Measurements from ENCODE around the gene HERC2.

HERC2 gene

DNA sequence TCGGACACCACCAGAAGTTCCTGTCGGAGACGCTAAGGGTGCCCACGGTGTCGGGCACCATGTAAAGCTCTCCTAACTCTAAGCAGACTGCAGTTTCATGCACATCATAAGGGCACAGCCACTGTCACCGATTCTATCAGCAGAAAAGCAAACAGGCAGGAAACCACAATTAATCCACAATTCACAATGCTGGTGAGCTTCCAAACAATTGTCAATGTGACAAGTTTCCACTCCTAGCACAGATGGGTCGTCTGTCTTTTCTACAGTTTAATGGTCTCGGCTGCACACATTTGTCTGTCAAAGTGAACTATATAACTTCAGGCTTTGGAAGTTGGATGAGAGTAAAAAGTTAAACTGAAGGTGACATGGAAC is 214.1 kb downstream of the HERC2 start:
- DNase-seq = no peak

- DNase-seq = peak; percentile 37
These were observed 214.7 kb downstream of the HERC2 start for GRCh38 chr15:28107111-28107903.

GRCh38 chr15:28106294-28107110 is 215.5 kb downstream of the HERC2 start:
- peak; percentile 35 for DNase-seq

GRCh38 chr15:28105793-28106192 is 216.2 kb downstream of the HERC2 start:
- DNase-seq = no peak

GRCh38 chr15:28105224-28105791 is 216.7 kb downstream of the HERC2 start:
- DNase-seq = no peak

DNA sequence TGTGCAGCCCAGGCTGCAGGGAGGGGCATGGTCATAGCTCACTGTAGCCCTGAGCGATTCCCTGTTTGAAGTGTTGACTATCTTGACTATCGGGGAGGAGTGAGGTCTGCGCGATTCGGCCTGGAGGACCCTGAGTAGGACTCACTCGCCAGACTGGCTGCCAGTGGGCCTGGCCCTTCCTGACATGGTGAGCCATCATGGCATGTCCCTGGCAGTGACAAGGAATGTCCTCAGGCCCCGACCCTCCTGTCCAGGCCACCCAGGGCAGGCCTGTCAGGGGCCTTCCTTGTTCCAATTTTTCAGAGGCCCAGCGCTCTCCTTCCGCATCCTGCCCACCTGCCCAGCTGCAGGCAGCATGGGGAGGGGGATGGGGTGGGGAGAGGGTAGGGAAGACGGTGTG is 217.7 kb downstream of the HERC2 start:
- no peak for DNase-seq

- DNase-seq = no peak
These were observed 218.1 kb downstream of the HERC2 start for GRCh38 chr15:28103831-28104230.

- DNase-seq = no peak
These were observed 220.0 kb downstream of the HERC2 start for GRCh38 chr15:28101983-28102441.

DNA sequence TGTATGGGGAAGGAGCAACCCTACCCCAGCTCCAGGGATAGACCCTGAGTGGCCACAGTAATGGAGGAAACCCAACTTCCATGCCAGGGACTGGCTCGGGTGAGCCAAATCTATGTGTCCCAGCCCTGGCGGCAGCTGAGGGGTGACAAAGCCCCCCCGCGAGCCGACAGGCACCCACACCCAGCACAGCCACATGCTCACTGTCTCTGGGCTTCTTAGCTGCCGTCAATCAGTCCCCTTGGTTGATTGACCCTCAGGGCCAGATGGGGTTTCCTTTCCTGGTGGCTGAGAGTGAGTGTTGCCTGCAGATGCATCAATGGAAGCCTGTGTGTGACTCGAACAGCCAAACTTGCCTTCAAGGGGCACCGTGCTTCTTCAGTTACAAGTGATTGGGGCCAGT is 220.8 kb downstream of the HERC2 start:
- no peak for DNase-seq

- DNase-seq = no peak
These were observed 221.3 kb downstream of the HERC2 start for GRCh38 chr15:28100516-28101195.

GRCh38 chr15:28099555-28100140 is 222.3 kb downstream of the HERC2 start:
- DNase-seq = no peak

DNA sequence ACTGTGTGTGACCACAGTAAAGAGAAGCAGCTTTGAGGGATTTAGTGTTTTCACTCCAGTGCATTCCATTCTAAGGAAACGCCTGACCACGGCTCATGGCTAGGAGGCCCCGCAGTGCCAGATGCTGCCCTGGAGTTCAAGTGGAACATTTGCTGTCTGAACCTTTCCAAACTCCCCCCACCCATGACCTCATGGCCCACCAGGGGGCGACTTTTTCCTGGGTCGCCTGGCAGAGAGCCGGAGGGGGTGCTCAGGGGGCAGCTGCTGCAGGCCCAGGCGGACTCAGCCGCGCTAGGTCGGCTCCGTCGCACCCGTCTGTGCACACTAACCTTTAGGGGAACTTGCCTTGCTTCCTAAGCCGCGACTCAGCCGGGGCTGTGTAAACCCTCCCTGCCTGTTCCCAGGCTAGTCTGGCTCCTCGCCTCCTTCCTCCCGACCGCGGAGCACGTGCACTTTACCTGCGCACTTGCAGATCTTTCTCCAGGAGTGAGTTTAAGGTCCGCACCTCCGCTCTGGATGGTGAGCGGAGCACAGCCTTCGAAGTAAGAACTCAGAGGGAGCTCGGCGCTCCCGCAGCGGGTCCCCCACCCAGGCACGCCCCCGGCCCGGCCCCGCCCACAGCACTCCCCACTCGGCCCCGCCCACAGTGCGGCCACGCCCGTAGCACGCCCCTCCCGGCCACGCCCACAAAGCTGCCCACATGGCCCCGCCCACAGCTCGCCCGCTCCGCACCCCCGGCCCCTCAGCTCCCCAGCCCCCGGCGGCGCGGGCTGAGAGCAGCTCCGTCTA is 223.0 kb downstream of the HERC2 start, which contains the start of gene OCA2:
Gene OCA2 (minus strand): TSS at position 550 of the 789 bp plus-strand sequence. CDS start 17,441 bp downstream, outside the sequence.
- DNase-seq = peak; percentile 74

- no peak for DNase-seq
These were observed 223.6 kb downstream of the HERC2 start for GRCh38 chr15:28098360-28098765.

- DNase-seq = no peak
These were observed 224.2 kb downstream of the HERC2 start for GRCh38 chr15:28097656-28098359.

- DNase-seq = peak; percentile 41
These were observed 225.1 kb downstream of the HERC2 start for GRCh38 chr15:28096670-28097431.

DNA sequence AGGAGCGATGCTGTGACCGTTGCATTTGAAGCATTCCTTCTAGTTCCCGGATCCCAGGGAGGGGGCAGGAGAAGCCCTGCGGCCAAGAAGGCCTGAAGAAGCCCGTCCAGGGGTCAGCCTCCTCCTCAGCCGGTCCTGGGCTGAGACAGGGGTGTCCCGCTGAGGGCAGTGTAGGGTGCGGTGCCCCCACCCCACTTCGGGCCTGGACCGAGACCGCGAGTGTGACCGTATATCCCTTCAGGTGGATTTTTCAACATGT is 225.6 kb downstream of the HERC2 start:
- no peak for DNase-seq

DNA sequence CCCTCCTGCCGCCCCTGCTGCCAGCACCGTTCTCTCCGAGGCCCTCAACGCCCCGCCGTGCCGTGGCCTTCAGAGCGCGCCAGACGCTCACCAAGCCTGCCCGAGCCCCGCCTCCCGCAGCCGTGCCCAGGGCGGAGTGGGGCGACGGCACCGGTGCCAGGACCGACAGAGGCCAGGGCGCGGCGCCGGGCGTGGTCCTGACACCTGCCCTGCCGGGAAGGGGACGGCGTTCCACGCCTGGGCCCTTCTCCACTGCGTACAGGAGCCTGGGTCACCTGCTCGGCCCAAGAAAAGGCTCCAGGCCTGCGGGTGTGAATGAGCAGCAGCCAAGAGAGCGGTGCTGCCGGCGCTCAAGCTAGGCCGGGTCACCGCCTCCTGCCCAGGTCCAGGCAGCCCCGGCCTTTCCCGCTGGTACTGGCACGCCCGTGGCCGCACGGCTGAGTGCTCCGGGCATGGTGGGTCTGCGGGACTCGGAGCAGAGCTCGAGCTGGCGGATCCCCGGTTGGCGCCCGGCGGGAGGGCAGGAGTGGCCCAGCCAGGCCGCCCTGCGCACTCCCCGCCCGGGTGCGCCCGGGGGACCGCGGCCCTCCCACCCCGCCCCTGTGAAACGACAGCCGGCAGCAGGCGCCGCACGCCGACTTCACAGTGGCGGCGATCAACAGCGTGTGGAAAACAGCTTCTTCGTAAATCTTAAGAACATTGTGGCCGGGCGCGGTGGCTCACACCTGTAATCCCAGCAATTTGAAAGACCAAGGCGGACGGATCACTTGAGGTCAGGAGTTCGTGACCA is 227.1 kb downstream of the HERC2 start:
- peak; percentile 54 for DNase-seq

- no peak for DNase-seq
These were observed 228.0 kb downstream of the HERC2 start for GRCh38 chr15:28093752-28094535.

DNA sequence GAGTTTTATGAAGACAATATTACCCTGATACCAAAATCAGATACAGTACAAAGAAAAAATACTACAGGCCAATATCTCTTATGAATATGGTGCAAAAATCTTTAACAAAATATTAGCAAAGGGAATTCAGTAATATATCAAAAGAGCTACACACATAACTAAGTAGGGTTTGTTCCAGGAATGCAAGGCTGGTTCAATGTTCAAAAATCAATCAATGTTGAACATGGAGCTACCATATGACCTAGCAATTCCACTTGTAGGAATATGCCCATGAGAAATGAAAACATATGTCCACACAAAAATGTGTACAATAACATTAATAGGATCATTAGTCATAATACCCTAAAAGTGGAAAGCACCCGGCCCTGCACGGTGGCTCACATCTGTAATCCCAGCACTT is 230.7 kb downstream of the HERC2 start:
- no peak for DNase-seq
